Measurements from ENCODE around the gene RIPOR3. TPM values are rescaled to one million over a fixed set of nuclear protein-coding genes. Genes with fewer than 3 reads are reported as not detected.

RIPOR3 gene
- total RNA-seq, 2 experiments from 2014 or later = 0.53 TPM; not detected in 1

GRCh38 chr20:50654904-50655303 is 36.4 kb downstream of the RIPOR3 start:
- CTCF ChIA-PET (ENCODE audit: unreplicated experiment) = no interaction called here
- no peak for DNase-seq (ENCODE audit: low spot score)
- Histone ChIP-seq H3K4me1 (ENCODE audit: insufficient read depth, low read length, poor library complexity, severe bottlenecking) (no peaks in the 10 kb centered on the region), H3K36me3 (ENCODE audit: insufficient read depth, low read length) (no peaks in the 10 kb centered on the region), H3K79me2 (ENCODE audit: insufficient read depth, low read depth, low read length) (no peaks in the 10 kb centered on the region), H4K20me1 (ENCODE audit: insufficient read depth, low read length) (no peaks in the 10 kb centered on the region), H3K4me3 (ENCODE audit: low read depth, low read length, poor library complexity, severe bottlenecking) (no peak overlapping the region), H3K4me2 (ENCODE audit: low read length) (no peak overlapping the region), H3K27ac (ENCODE audit: low read depth, low read length, poor library complexity, severe bottlenecking) (no peak overlapping the region), H2AFZ (ENCODE audit: low read length) (no peak overlapping the region), H3K9me3 (ENCODE audit: low read length) (no peaks in the 10 kb centered on the region), H3K9me2 (ENCODE audit: insufficient read depth, low read length) (no peaks in the 10 kb centered on the region)
- intact Hi-C loops (cut with micrococcal nuclease; ENCODE audit: unreplicated experiment) = no loop called here
- TF ChIP-seq EZH2phosphoT487 (IDR thresholded peaks at IDR 0.05; ENCODE audit: borderline replicate concordance, low read depth, low read length) = no peak
- no peak for TF ChIP-seq CTCF (conservative IDR thresholded peaks at IDR 0.05; ENCODE audit: low read length)
- POLR2A ChIA-PET = interaction anchor here (0.6 kb wide), 1 partner anchor 738 kb away, joined by 5 read pairs; no protein-coding TSS in a partner anchor
- no TSS peak for BruUV-seq (replicated peaks)

DNA sequence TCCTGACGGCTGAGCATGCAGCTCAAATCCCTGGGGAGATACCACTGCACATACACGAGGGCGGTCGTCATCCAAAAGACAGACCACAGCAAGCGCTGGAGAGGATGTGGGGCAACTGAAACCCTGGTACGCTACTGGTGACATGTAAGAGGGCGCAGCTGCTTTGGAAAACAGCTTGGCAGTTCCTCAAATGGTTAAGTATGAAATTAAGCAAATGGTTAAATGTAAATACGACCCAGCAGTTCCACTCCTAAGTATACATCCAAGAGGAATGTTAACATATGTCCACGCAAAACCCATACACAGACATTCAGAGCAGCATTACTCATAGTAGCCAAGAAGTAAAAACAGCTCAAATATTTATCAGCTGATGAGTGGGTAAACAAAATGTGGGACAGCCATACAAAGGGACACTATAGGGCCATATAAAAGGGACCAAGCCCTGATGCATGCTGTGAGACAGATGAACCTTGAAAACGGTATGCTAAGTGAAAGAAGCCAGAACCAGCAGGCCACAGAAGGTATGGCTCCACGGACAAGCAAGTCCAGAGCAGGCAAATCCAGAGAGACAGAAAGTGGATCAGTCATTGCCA is 38.5 kb downstream of the RIPOR3 start:
- no peaks in the 10 kb centered on the region for H3K36me3 ChIP-seq (ENCODE audit: insufficient read depth, low read length)
- H3K79me2 ChIP-seq (ENCODE audit: insufficient read depth, low read depth, low read length) = no peaks in the 10 kb centered on the region

More for the DNA sequence above, 38.5 kb downstream of the RIPOR3 start:
- BruUV-seq (replicated peaks) = no TSS peak
- Histone ChIP-seq H3K9me3 (ENCODE audit: low read length) (no peaks in the 10 kb centered on the region), H3K4me3 (ENCODE audit: low read depth, low read length, poor library complexity, severe bottlenecking) (no peak overlapping the region), H3K4me2 (ENCODE audit: low read length) (no peak overlapping the region), H3K27ac (ENCODE audit: low read depth, low read length, poor library complexity, severe bottlenecking) (no peak overlapping the region), H3K9me2 (ENCODE audit: insufficient read depth, low read length) (no peaks in the 10 kb centered on the region), H3K4me1 (ENCODE audit: insufficient read depth, low read length, poor library complexity, severe bottlenecking) (no peaks in the 10 kb centered on the region), H4K20me1 (ENCODE audit: insufficient read depth, low read length) (no peaks in the 10 kb centered on the region), H2AFZ (ENCODE audit: low read length) (no peak overlapping the region)
- no peak for TF ChIP-seq EZH2phosphoT487 (IDR thresholded peaks at IDR 0.05; ENCODE audit: borderline replicate concordance, low read depth, low read length)
- TF ChIP-seq CTCF (conservative IDR thresholded peaks at IDR 0.05; ENCODE audit: low read length) = no peak
- POLR2A ChIA-PET = interaction anchor here (0.5 to 1.0 kb wide), 2 partner anchors 33 to 137 kb away, joined by 3 read pairs; no protein-coding TSS in a partner anchor
- CTCF ChIA-PET (ENCODE audit: unreplicated experiment) = no interaction called here
- DNase-seq (ENCODE audit: low spot score) = peak; percentile 31
- intact Hi-C loops (cut with micrococcal nuclease; ENCODE audit: unreplicated experiment) = no loop called here

Measured in OCI-LY7 (cell line).